ENCODE data around the gene FOXP1. TPM values are rescaled to one million over a fixed set of nuclear protein-coding genes. Genes with fewer than 3 reads are reported as not detected.

The FOXP1 gene
- total RNA-seq, 4 donors from 2014 or later, result 54.2 to 152 (median 129) TPM

GRCh38 chr3:71406972-71407810 is 176.3 kb downstream of the FOXP1 start:
- Histone ChIP-seq H3K4me1 (no peaks in the 10 kb centered on the region), H3K27ac (no peak overlapping the region), H3K36me3 (no peaks in the 10 kb centered on the region), H3K27me3 (no peaks in the 10 kb centered on the region), H3K9me3 (no peaks in the 10 kb centered on the region), H3K4me3 (no peak overlapping the region)
- no peak for TF ChIP-seq POLR2A (IDR thresholded peaks at IDR 0.05)
- no peak for TF ChIP-seq CTCF (IDR thresholded peaks at IDR 0.05)
- no peak for DNase-seq
- intact Hi-C loops (cut with DNase I; ENCODE audit: low total_unique reads), result no loop called here

GRCh38 chr3:71402911-71403310 is 180.6 kb downstream of the FOXP1 start:
- Histone ChIP-seq H3K36me3 (no peaks in the 10 kb centered on the region), H3K27me3 (no peaks in the 10 kb centered on the region), H3K4me3 (no peak overlapping the region), H3K27ac (no peak overlapping the region), H3K9me3 (no peaks in the 10 kb centered on the region), H3K4me1 (no peaks in the 10 kb centered on the region)
- no peak for DNase-seq
- TF ChIP-seq CTCF (IDR thresholded peaks at IDR 0.05), result no peak
- TF ChIP-seq POLR2A (IDR thresholded peaks at IDR 0.05), result no peak
- intact Hi-C loops (cut with DNase I; ENCODE audit: low total_unique reads), result no loop called here

- intact Hi-C loops (cut with DNase I; ENCODE audit: low total_unique reads), result no loop called here
- H3K36me3 ChIP-seq, result no peaks in the 10 kb centered on the region
- no peaks in the 10 kb centered on the region for H3K9me3 ChIP-seq
- H3K27ac ChIP-seq, result no peak overlapping the region
- DNase-seq, result no peak
- no peak for TF ChIP-seq POLR2A (IDR thresholded peaks at IDR 0.05)
- no peak for TF ChIP-seq CTCF (IDR thresholded peaks at IDR 0.05)
- no peaks in the 10 kb centered on the region for H3K4me1 ChIP-seq
- H3K4me3 ChIP-seq, result no peak overlapping the region
- H3K27me3 ChIP-seq, result no peaks in the 10 kb centered on the region
Measured at GRCh38 chr3:71402280-71402679, 181.2 kb downstream of the FOXP1 start.

GRCh38 chr3:71401695-71402231 is 181.8 kb downstream of the FOXP1 start:
- H3K36me3 ChIP-seq, result no peaks in the 10 kb centered on the region
- H3K4me3 ChIP-seq, result no peak overlapping the region
- H3K27ac ChIP-seq, result no peak overlapping the region
- TF ChIP-seq CTCF (IDR thresholded peaks at IDR 0.05), result no peak
- no peak for TF ChIP-seq POLR2A (IDR thresholded peaks at IDR 0.05)
- intact Hi-C loops (cut with DNase I; ENCODE audit: low total_unique reads), result no loop called here
- no peaks in the 10 kb centered on the region for H3K9me3 ChIP-seq
- H3K27me3 ChIP-seq, result no peaks in the 10 kb centered on the region
- H3K4me1 ChIP-seq, result no peaks in the 10 kb centered on the region
- no peak for DNase-seq

GRCh38 chr3:71400986-71401451 is 182.5 kb downstream of the FOXP1 start:
- intact Hi-C loops (cut with DNase I; ENCODE audit: low total_unique reads), result no loop called here
- Histone ChIP-seq H3K27me3 (no peaks in the 10 kb centered on the region), H3K36me3 (no peaks in the 10 kb centered on the region), H3K9me3 (no peaks in the 10 kb centered on the region), H3K27ac (no peak overlapping the region), H3K4me3 (no peak overlapping the region), H3K4me1 (no peaks in the 10 kb centered on the region)
- no peak for TF ChIP-seq CTCF (IDR thresholded peaks at IDR 0.05)
- no peak for DNase-seq

All from uterus (tissue), 4 donors.